GM20000 (cell line): Measurements from ENCODE around the gene BAAT.

ENCODE experiments used
- DNase-seq: peaks from one replicate; pipeline ENCODE4 v3.0.0; 2012; ENCODE audit warnings: low spot score
- CTCF ChIP-seq: IDR thresholded peaks from 2 replicates; pipeline ENCODE4 v1.5.1; 2012; ENCODE audit warnings: mild to moderate bottlenecking, control low read depth; ENCODE audit errors: extremely low read depth, missing control alignments

BAAT gene

GRCh38 chr9:101312661-101313060 lies 72.1 kb downstream of the BAAT start:
- TF ChIP-seq CTCF, result no peak
- no peak for DNase-seq

- TF ChIP-seq CTCF, result peak; percentile 14
- DNase-seq, result peak; percentile 54
These were observed 72.9 kb downstream of the BAAT start for GRCh38 chr9:101311758-101312420.

GRCh38 chr9:101311191-101311590 lies 73.6 kb downstream of the BAAT start:
- no peak for DNase-seq

More at GRCh38 chr9:101311191-101311590, 73.6 kb downstream of the BAAT start:
- TF ChIP-seq CTCF, result no peak
